Measurements from ENCODE around the gene CDC34.

CDC34 gene

GRCh38 chr19:538641-539428 lies 7.3 kb downstream of the CDC34 start:
- TF ChIP-seq CTCF (IDR thresholded peaks at IDR 0.05; ENCODE audit: low read depth, low read length) = no peak
- no peak for DNase-seq (ENCODE audit: low read depth in 2 of 2)
- no peak overlapping the region for H3K4me3 ChIP-seq (replicated peaks in 1 of 2; ENCODE audit: low read depth in 2 of 2, low read length in 2 of 2)

- H3K4me3 ChIP-seq (replicated peaks in 1 of 2; ENCODE audit: low read depth in 2 of 2, low read length in 2 of 2) = no peak overlapping the region
- TF ChIP-seq CTCF (IDR thresholded peaks at IDR 0.05; ENCODE audit: low read depth, low read length) = no peak
- no peak for DNase-seq (ENCODE audit: low read depth in 2 of 2)
Measured at GRCh38 chr19:539429-540030, 8.0 kb downstream of the CDC34 start.

GRCh38 chr19:540867-541637 lies 9.5 kb downstream of the CDC34 start:
- TF ChIP-seq CTCF (IDR thresholded peaks at IDR 0.05; ENCODE audit: low read depth, low read length) = no peak
- no peak overlapping the region for H3K4me3 ChIP-seq (replicated peaks in 1 of 2; ENCODE audit: low read depth in 2 of 2, low read length in 2 of 2)

GRCh38 chr19:541699-542098 lies 10.1 kb downstream of the CDC34 start:
- no peak for TF ChIP-seq CTCF (IDR thresholded peaks at IDR 0.05; ENCODE audit: low read depth, low read length)
- DNase-seq (ENCODE audit: low read depth in 2 of 2) = no peak
- no peak overlapping the region for H3K4me3 ChIP-seq (replicated peaks in 1 of 2; ENCODE audit: low read depth in 2 of 2, low read length in 2 of 2)

More at GRCh38 chr19:540867-541637, 9.5 kb downstream of the CDC34 start:
- DNase-seq (ENCODE audit: low read depth in 2 of 2) = no peak

GRCh38 chr19:542173-542866 lies 10.8 kb downstream of the CDC34 start:
- H3K4me3 ChIP-seq (replicated peaks in 1 of 2; ENCODE audit: low read depth in 2 of 2, low read length in 2 of 2) = no peak overlapping the region
- no peak for TF ChIP-seq CTCF (IDR thresholded peaks at IDR 0.05; ENCODE audit: low read depth, low read length)
- no peak for DNase-seq (ENCODE audit: low read depth in 2 of 2)

GRCh38 chr19:543910-544608 lies 12.5 kb downstream of the CDC34 start, which contains the start of gene GZMM:
Gene GZMM (plus strand): TSS chr19:544053. CDS start chr19:544072, 19 bp downstream.
- no peak within 1 kb of the TSS for H3K4me3 ChIP-seq (replicated peaks in 1 of 2; ENCODE audit: low read depth in 2 of 2, low read length in 2 of 2)
- TF ChIP-seq CTCF (IDR thresholded peaks at IDR 0.05; ENCODE audit: low read depth, low read length) = no peak
- DNase-seq (ENCODE audit: low read depth in 2 of 2) = no peak

Measured in cardiac fibroblast (primary cell).